HG03558 (cell line): ENCODE results near the gene PAX3.

Experiments used
- ATAC-seq: cut with Tn5 transposase; IDR thresholded peaks from one replicate; pipeline ENCODE4 v1.9.1; 2021; ENCODE audit warnings: moderate number of reproducible peaks; ENCODE audit not compliant: unreplicated experiment; ENCODE audit errors: extremely low read depth

The PAX3 gene

DNA sequence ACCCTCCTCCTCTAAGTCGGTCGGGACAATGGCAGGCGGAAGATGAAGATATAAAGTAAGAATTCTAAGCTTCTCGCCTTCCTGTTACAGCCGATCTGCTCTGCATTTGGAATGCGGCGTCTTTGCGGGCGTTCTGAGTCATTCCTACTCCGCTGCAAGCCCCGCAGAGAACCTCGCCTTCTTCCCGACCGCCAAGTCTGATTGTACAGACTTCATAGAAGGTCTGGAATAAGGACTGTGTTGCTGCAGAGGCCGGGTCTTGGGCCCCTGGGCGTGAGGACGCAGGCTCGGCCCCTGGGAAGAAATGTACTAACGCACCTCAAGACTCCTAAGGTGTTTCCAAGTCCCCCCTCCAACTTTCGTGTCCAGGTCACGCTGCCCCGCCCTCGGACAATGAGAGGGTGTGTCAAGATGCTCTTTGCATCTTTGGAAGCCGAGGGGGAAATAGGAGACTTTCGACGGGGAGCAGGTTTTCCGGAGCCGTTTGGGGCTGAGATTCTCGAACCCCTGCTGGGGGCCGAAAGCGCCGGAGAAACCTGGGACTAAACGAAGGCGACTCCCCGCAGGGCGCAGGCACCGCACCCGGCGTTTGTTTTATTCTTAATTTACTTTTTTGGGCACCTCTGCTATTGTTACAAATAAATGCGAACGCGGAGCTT lies 12.7 kb upstream of the PAX3 start:
- no peak for ATAC-seq

DNA sequence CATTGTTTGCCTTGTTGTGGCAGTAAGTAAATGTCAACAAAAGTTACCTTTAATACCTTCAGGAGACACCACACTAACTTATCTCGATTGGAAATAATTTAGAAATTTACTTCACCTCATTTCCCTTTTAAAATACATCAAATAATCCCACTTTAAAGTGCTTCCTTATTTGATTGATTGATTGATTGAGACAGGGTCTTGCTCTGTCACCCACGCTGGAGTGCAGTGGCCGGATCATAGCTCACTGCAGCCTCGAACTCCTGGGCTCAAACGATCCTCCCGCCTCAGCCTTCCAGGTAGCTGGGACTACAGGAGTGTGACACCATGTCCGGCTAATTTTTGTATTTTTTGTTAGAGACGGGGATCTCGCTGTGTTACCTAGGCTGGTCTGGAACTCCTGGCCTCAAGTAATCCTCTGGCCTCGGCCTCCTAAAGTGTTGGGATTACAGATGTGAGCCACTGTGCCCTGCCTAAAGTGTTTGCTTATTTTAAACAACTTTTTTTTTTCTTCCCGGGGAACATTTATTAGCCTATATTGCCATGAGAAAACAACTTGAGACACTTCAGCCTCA lies 12.0 kb upstream of the PAX3 start:
- ATAC-seq: no peak

DNA sequence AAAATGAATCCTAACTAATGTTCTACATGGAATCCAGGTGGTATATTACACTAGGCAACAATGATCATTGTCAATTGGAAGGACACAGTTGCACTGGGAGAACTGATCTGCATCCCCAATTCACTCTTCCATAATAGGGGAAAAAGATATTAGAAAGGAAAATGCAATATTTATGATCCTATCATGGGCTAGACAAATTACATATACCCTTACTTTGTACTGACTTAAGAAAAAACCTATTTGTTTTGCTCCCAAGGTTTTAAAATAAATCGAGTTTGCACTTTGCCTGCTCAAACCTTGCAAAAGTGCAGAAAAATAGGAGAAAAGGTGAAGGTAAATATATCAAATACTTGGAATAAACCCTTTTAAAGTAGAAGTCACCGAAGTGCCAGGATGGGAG lies 11.0 kb upstream of the PAX3 start:
- ATAC-seq: no peak

DNA sequence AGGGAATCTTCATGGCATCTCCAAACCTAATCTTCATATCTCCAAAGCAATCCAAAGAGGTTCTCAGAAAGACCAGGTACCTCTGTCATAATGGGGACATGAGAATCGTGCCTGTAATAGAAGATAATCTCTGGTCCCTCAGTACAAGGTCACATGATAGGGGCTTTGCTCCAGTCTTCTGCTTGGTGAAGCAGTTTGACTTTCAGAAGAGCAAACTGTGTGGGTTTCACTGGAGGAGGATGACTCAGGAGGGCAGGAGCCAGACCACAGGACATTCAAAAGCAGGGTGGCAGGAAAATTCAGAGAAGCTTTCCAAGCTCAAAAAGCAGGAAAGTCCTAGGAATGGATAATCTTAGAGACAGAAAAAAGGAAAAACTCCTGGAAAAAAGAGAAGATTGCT lies 10.6 kb upstream of the PAX3 start:
- no peak for ATAC-seq

DNA sequence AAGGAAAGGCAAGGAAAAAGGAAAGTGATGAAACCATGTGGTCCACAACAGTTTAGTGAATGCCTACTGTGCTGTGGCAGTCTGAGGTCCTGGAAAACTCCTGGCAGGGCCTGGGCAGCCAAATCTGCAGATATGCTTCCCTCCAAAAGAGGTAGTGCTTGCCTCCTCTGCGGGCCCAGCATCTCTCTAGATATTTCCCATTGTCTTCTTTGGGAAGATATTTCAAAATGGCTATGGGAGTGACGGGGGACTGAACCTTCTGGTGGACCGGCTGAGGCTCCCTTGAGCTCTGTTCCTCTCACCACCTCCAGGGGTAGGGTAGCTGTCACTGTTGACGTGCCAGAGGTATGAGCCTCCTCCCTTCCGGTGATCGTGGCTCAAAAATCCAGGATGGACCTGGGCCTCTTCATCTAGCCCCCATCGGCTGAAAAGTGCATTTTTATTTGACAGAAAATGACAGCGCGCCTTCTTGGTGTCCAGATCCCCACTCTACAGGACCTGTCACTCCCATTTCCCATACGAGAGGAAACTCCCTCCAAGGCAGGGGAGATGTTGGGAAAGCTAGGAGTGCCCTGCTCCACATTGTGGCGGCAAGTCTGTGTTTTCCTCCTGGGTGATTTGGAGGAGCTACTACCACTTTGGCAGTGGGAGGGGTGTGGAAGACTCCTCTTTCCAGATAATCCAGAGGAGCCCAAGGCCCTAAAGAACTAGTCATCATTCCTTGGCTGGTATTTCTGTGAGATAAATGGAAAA lies 9.4 kb upstream of the PAX3 start:
- no peak for ATAC-seq

DNA sequence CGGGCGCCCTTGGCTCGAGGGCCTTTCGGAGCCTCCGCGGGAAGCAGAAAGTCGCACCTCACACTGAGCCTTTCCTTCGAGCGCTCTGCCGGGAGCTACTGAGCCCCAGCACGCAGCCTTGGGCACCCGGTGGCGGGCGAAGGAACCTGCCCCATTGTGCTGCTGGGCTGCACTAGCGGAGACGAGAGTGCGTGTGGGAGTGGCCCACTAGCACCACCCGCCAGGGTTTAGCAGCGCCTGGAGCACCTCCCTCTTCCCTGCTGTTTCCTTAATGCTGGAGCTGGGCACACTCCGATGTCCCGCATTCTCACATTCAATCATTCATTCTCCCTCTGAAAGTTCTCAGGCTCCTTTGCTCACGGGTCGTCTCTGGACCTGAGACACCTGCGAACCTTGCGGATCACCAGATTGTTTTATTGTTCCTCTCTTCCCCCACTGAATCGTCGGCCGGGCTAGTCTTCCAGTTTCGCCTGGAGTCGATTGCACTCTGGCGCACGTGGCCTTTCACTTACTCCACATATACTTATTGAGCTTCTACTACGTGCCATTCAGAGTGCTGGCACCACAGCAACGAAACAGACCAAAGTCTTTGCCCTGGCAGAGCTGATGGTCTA lies 8.5 kb upstream of the PAX3 start:
- ATAC-seq: no peak

DNA sequence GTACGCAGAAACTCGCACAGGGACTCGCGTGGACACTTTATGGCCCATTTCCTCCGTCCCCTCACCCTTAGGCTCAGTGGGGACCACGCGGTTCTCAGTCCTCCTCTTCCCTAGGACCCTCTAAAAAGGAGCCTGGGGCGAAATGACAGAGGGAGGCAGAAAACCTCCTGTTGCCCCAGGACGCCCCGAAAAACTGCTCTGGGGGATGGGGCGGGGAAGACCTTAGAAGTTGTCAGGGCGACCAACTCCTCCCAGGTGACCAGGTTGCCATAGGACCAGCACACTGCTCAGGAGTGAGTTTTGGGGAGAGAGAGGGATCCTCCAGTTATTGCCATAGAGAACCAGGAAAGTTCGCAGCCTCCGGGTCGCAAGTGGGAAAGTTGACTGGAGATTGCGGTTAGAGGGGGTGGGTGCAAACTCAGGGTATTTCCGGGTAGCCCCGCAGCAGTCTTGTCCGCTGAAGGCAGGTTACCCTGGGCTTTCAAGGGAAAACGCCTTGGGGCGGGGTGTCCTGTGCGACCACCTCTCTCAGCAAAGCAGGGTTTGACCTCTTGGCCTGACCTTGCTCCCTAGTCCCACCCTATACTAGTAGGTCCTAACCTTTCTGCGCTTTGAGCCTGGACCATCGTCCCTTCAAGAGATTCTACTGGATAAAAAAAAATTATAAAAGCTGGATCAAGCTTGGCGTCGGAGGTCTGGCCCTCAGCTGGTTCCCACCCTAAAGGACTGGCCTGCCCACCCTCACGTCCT lies 7.8 kb upstream of the PAX3 start:
- no peak for ATAC-seq

DNA sequence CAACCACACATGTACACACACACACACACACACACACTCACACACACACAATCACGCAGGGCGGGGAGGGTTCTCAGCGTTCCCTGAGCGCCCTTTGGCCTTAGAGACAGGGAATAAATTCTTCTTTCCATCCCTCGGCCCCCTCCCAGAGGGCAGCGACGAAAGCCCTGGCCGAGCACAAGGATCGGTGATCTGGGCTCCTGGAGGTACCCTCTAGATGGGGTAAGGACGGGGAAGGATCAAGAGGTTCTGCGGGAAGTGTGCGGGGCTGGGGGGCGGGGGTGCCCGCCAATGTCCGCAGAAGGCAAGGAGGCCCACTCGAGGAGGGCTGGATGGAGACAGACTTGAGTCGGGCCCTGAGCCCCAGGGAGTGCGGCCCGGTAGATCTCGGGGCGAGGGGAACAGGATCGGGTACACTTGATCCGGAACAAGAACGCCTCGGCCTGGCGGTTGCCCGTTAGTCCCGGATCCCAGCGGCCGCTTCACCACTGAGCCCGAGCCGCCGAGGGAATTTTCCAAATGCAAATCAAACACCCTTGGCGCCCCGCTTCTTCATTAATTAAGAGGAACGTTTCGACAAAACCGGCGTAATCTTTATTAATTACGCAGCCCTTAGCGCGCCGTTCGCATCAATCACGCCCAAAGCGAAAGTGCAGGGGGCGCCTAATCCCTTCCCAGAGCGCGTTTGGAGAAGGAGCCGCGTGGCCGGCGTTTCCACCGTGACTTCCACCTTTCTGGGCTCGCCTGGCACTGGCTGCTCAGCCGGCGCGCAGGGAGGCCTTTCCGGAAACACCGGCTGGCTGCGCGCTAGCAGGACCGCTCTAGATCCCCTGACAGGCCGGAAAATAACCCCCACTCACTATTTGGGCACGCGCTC lies 7.0 kb upstream of the PAX3 start:
- no peak for ATAC-seq

DNA sequence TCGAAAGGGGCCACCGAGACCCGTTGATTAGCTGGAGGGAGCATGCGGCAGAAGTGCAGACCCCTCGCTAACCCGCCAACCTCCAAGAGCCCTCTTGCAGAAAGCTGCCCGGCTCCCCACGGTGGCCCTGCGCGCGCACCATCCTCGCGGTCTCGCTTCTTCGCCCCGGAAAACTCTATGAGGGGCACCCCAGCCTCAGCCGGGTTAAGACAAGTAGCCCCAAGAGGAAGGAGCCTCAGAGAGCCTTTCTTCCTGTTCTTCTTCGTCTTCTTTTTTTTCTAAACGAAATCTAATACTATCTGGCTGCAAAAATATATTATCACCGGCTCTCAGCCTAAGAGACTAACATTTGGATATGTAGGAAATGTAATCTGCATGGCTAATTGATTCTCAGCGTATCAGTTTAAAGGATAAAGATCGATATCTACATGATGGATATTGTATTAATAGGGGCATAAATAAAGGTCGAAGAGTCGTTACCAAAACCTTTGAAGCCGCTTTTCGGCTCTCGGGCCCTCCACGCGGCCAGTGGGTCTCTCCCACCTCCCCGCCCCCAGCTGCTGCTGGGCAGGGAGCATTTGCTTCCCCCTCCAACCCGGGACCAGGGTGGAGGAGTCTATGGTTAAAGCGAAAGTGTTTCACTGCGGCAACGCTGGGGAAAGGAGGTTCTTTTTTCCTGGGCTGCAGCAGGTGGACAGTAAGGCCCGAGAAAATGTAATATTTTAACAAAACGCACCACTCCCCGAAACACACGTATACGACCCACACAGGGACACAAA lies 6.1 kb upstream of the PAX3 start:
- no peak for ATAC-seq

DNA sequence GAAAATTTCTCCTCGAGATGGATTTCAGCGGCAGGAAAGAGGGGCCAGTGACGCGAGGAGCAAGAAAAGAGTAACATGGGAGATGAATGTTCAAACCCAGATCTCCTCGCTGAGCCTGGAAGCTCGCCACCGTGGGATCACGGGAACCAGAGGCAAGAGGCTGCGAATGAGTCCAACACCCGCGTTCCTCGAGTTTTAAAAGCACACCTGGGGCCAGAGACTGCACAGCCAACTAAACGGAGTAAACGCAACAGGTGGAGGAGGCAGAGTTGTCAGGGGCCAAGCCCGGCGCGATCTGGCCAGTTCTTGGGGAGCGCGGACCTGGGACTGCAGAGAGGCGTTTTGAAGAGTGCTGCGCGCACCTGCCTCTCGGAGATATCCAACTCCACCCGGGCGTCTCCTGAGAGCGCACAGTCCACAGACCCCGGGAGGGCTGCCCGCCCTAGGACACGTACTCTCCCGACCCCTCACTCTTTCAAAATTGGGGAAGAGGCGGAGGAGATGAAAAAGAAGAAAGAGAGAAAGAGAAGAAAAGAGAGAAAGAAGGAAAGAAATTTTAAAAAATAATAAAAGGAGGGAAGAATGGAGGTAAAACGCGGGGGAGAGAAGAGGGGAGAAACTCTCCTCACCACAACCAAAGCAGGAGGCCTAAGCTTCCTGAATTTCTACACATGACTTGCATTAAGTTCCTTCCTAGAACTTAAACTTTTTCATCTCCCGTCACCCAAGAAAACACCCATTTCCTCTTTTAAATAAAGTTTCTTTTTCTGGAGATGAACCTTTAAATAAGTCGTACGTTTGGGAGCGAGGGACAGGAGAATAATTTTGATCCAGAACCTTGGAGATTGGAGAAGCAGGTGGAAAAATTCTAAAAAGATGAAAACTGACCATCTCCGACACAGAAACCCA lies 5.3 kb upstream of the PAX3 start:
- no peak for ATAC-seq

DNA sequence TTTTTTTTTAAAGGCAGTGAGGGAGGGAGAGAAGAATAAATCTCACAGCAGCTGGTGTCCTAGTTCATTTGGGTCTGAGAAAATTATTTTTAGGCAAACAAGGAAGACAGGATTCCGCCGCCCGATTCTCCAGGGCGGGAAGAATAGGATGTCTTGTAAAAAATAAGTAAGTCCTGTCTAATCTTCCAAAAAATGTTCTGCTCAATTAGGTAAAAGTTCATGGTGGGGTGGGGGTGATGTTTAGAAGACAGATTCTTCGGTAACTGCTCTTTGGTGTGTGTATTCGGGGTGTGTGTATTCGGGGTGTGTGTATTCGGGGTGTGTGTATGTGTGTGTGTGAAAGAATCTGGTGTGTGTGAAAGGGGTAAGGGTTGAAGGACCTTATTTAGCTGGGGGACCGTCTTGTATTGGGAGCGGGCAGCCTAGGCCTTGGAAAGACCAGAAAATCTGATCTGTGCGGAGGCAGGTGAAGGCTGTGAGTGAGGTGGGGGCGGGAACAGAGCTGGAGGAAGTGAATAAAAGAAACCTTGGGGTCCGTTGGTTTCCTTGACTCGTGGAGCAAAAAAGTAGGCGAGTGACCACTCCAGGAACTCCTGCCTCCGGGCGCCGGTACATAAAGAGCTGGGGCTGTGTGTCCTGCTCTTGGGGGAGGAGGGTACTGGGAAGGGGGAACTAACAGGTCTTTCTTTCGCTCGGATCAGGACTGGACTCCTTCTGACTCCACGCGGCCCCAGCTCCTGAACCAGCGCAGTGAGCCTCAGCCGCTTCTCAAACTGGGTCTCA lies 4.4 kb upstream of the PAX3 start:
- no peak for ATAC-seq

DNA sequence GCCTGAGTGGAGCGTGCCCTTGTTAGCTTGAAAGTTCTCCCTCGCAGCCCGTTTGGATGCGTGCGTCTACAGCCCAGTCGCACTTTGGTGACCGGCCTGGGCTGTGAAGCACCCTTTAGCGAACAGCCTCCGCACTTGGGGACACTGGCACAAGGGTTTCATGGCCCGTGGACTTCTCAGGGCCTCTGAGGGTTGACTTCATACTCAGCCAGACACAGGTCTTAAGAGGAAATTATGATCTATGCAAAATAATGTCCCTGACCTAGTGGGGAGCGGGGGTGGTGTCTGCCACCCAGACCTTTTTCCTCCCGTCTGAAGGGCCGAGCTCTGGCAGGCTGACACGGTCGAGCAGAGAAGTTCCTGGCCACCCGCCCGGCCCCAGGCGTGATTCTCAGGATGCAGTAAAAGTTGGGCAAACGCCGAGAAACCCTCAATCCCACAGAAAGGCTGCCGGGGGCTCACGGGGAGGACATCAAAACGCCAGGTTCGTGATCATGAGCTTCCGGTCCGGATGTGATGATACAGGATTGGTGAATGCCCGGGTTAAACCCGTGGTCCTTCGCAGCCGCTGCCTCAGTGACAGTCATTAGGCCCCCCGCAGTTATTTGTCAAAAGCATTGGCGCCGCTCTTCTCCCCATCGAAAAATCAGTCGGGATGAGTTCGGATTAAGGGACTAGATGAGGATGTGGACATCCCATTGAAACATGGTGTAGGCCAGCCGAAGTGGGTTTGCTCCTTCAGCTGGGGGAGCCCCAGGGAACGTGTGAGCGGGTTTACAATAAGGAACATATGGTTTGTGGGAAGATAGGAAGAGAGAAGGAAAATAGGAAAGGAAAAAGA lies 3.6 kb upstream of the PAX3 start:
- ATAC-seq: no peak

DNA sequence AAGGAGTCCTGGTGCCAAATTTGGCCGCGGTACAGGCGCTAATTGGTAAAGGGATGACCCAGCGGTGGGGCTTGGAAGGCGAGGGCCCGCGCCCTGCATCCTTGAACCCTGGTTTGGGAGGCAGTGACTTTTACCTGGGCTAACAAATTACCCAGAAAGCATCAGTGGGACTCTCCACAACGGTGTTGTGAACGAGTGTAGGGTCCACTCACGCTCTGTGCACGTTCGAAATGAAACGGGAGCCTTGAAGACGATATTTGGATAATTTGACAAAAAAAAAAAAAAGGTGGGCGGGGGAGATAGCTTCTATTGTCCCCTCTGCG lies 3.0 kb upstream of the PAX3 start:
- ATAC-seq: no peak

DNA sequence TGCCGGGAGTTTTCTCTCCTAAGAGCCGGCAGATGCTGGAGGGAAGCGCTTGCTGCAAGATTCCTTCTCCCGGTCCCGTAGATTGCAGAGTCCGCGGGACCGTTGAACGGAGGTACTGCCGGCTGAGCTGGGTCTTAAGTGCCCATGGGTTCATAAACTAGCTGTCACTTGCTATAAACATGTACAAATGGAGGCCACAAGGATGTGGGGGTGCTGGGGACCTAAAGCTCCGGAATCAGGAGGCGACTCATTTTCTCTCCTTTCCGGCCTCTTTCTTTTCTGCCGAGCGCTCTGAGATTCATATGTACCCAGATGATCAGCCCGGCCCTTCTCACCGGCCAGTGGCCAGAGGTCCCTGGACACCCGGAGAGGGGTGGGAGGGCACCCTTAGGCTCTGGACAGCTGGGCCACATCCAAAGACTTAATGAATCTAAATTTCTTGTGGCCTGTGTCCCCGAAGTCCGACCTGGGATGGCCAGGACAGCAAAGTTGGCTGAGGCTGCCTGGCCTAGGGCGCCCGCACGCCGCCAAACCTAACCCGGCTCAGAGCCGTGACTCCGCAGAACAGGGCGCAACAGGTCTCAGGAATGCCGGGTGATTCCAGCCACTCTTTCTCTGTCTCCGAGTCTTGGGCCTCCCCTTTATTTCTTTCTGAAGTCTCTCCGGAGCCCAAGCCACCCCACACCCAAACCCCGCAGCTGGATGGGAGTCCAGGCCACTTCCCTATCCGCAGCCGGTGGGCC lies 2.4 kb upstream of the PAX3 start:
- ATAC-seq: no peak

DNA sequence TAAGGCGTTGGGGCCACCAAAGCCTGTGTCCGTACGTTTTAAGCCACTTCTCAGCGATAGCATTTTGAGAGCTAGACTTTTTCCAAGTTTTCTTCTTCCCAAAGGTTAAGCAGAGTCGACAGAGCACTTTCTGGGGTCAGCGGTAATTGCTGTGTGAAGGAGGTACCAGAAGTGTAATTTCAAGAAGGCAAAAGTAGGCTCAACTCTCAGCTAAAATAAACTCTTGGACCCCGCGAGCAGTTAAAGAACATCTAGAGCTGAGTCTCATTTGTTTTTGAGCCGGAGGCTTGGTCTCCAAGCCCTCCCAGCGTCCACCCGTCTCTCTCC lies 1.9 kb upstream of the PAX3 start:
- ATAC-seq: no peak
